CD14-positive monocyte (primary cell): ENCODE measurements around the gene BANK1. TPM values are rescaled to one million over a fixed set of nuclear protein-coding genes. Genes with fewer than 3 reads are reported as not detected.

Experiments used
- DNase-seq, 3 donors: peaks; one replicate each; pipeline ENCODE4 v3.0.0-alpha.2; 2011 to 2022
- H2AFZ ChIP-seq: 2 replicates; pipeline ENCODE4 v1.6.0; 2012; ENCODE audit warnings: mild to moderate bottlenecking, low read depth, low read length, inconsistent platforms; ENCODE audit not compliant: insufficient read depth, poor library complexity, severe bottlenecking
- H3K27ac ChIP-seq, 2 donors: 1 replicate in 1 of 2; 2 replicates in 1 of 2; pipeline ENCODE4 v1.5.1; 2012 to 2013; ENCODE audit warnings: low read length in 2 of 2, control low read depth in 1 of 2, inconsistent platforms in 1 of 2, low read depth in 1 of 2, mild to moderate bottlenecking in 1 of 2
- H3K27me3 ChIP-seq, 2 donors: one replicate each; pipeline versions ENCODE4 v1.6.0 to v1.6.1; 2011 to 2013; ENCODE audit warnings: low read length in 2 of 2; ENCODE audit not compliant: control insufficient read depth in 2 of 2, insufficient read depth in 2 of 2
- H3K36me3 ChIP-seq, 2 donors: replicated peaks in 1 of 2; 1 replicate in 1 of 2; 2 replicates in 1 of 2; pipeline versions ENCODE4 v1.5.1 to v1.6.1; 2012 to 2013; ENCODE audit warnings: low read length in 2 of 2, control low read depth in 1 of 2, inconsistent platforms in 1 of 2, mild to moderate bottlenecking in 1 of 2; ENCODE audit not compliant: insufficient read depth in 2 of 2, control insufficient read depth in 1 of 2
- H3K4me1 ChIP-seq, 2 donors: 1 replicate in 1 of 2; 2 replicates in 1 of 2; pipeline versions ENCODE4 v1.5.1 to v1.6.1; 2012 to 2013; ENCODE audit warnings: low read length in 2 of 2, control low read depth in 1 of 2, inconsistent platforms in 1 of 2, mild to moderate bottlenecking in 1 of 2, moderate library complexity in 1 of 2; ENCODE audit not compliant: insufficient read depth in 2 of 2, control insufficient read depth in 1 of 2
- H3K4me2 ChIP-seq: replicated peaks from 2 replicates; pipeline ENCODE3; 2012; ENCODE audit warnings: low read length, moderate library complexity, mild to moderate bottlenecking; ENCODE audit not compliant: poor library complexity, severe bottlenecking; ENCODE audit errors: extremely low read depth
- H3K4me3 ChIP-seq, 3 experiments: fragments of 200-600 bp in 1 of 3; sonication (generic) in 1 of 3; replicated peaks in 1 of 3; 1 replicate in 2 of 3; 2 replicates in 1 of 3; pipeline ENCODE4 v1.5.1; 2011 to 2013; ENCODE audit warnings: low read length in 3 of 3, mild to moderate bottlenecking in 3 of 3, control low read depth in 2 of 3, low read depth in 2 of 3, inconsistent platforms in 1 of 3, moderate library complexity in 1 of 3
- H3K79me2 ChIP-seq: 2 replicates; pipeline ENCODE4 v1.6.0; 2012; ENCODE audit warnings: mild to moderate bottlenecking, control low read depth, inconsistent platforms, low read length, moderate library complexity; ENCODE audit not compliant: insufficient read depth
- H3K9ac ChIP-seq: 2 replicates; pipeline ENCODE4 v1.6.0; 2017; ENCODE audit warnings: low read length, mild to moderate bottlenecking; ENCODE audit not compliant: insufficient read depth, poor library complexity, severe bottlenecking
- H3K9me3 ChIP-seq, 2 donors: replicated peaks in 1 of 2; 1 replicate in 1 of 2; 2 replicates in 1 of 2; pipeline versions ENCODE4 v1.5.1 to v1.6.1; 2012 to 2013; ENCODE audit warnings: low read length in 2 of 2, control low read depth in 1 of 2; ENCODE audit not compliant: control insufficient read depth in 1 of 2, insufficient read depth in 1 of 2
- H4K20me1 ChIP-seq: 2 replicates; pipeline ENCODE4 v1.6.0; 2012; ENCODE audit warnings: mild to moderate bottlenecking, low read length, control low read depth, moderate library complexity; ENCODE audit not compliant: insufficient read depth
- H3K27ac Mint-ChIP-seq, 7 donors: one replicate each; pipeline ENCODE4 v1.8.0; 2020; ENCODE audit warnings: mild to moderate bottlenecking in 7 of 7, mixed read lengths in 7 of 7, moderate library complexity in 6 of 7, inconsistent platforms in 2 of 7
- H3K27me3 Mint-ChIP-seq, 3 donors: one replicate each; pipeline ENCODE4 v1.8.0; 2021 to 2022; ENCODE audit warnings: low read depth in 3 of 3, mild to moderate bottlenecking in 3 of 3, mixed read lengths in 3 of 3, moderate library complexity in 3 of 3, inconsistent platforms in 1 of 3
- H3K36me3 Mint-ChIP-seq, 2 donors: one replicate each; pipeline ENCODE4 v1.8.0; 2020; ENCODE audit warnings: mixed read lengths in 2 of 2, inconsistent platforms in 1 of 2, mild to moderate bottlenecking in 1 of 2
- H3K4me1 Mint-ChIP-seq: one replicate; pipeline ENCODE4 v1.8.0; 2020; ENCODE audit warnings: mild to moderate bottlenecking, mixed read lengths
- H3K4me3 Mint-ChIP-seq, 2 donors: one replicate each; pipeline ENCODE4 v1.8.0; 2020; ENCODE audit warnings: mild to moderate bottlenecking in 2 of 2, mixed read lengths in 2 of 2, moderate library complexity in 1 of 2
- H3K9me3 Mint-ChIP-seq, 7 donors: one replicate each; pipeline ENCODE4 v1.8.0; 2020 to 2022; ENCODE audit warnings: mixed read lengths in 7 of 7, mild to moderate bottlenecking in 6 of 7, moderate library complexity in 6 of 7, inconsistent platforms in 2 of 7
- WGBS: methylation state at CpG from one replicate; pipeline ENCODE4 v1.1.5; 2013; ENCODE audit warnings: missing lambda C conversion rate; ENCODE audit not compliant: insufficient coverage; 5-methylcytosine and 5-hydroxymethylcytosine counted together
- intact Hi-C, 2 donors: fragments of 100-400 bp; cut with micrococcal nuclease; formaldehyde crosslinking; loops; one replicate each; pipeline versions ENCODE4 v1.15.0 to v1.15.1; 2023
- polyA plus RNA-seq, 3 donors: library from polyadenylated mRNA; depleted of rRNA in 1 of 3; unstranded in 2 of 3; stranded (reverse) in 1 of 3; fragments of 300-500 nt in 2 of 3; fragments of >200 nt in 1 of 3; fragmentation: Illumina TruSeq in 2 of 3; gene quantifications; 1 replicate in 2 of 3; 2 replicates in 1 of 3; pipeline ENCODE4 v1.2.3, GENCODE V29; 2012 to 2021
- TF ChIP-seq, protein P1 (sequence below): fragments of 200-600 bp; IDR thresholded peaks from one replicate; pipeline ENCODE4 v1.8.0; 2022; ENCODE audit warnings: antibody characterized with exemption, mild to moderate bottlenecking

The BANK1 gene
- polyA plus RNA-seq, 3 donors: 2.6 to 5.2 (median 2.9) TPM

DNA sequence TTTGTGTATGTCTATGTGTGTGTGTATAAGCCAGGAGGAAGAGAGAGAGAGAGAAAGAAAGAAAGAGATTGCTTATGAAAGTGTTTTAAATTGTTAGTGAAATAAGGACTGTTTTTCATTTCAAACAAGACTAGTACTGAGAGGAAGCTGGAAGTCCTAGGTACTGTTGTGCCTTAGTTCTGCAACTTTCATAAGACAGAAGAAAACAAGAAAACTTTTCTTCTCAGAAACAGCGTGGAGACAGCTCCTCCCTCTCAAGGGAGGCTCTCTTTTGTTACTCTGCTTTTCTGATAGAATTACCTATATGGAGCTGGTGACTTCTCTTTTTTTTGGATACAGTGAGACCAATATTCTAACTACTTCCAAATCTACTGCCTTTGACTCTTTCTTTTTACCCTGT lies 62.5 kb downstream of the BANK1 start:
- H2AFZ ChIP-seq: no peak overlapping the region
- H3K4me3 Mint-ChIP-seq: no peak overlapping the region
- H3K4me2 ChIP-seq: no peak overlapping the region
- H3K4me1 Mint-ChIP-seq: no peaks in the 10 kb centered on the region
- no peaks in the 10 kb centered on the region for H3K27me3 ChIP-seq
- no peak overlapping the region for H3K27ac Mint-ChIP-seq
- H3K4me3 ChIP-seq: no peak overlapping the region
- peaks cover 0 to 2% (median 0%) of the 10 kb centered on the region in 7 donors for H3K9me3 Mint-ChIP-seq
- H3K79me2 ChIP-seq: no peaks in the 10 kb centered on the region
- no peaks in the 10 kb centered on the region for H3K36me3 ChIP-seq
- no peak overlapping the region for H3K27ac ChIP-seq
- intact Hi-C loops: no loop called here
- peaks cover 2% of the 10 kb centered on the region in 2 donors for H3K36me3 Mint-ChIP-seq
- H3K27me3 Mint-ChIP-seq: peaks cover 0 to 5% (median 0%) of the 10 kb centered on the region in 3 donors
- DNase-seq: no peak
- peaks cover 0 to 1% of the 10 kb centered on the region in 2 donors for H3K9me3 ChIP-seq
- no peaks in the 10 kb centered on the region for H4K20me1 ChIP-seq
- H3K4me1 ChIP-seq: no peaks in the 10 kb centered on the region
- no CpG with 5 or more reads among the region's 1 CpG for WGBS
- no peak overlapping the region for H3K9ac ChIP-seq
- TF ChIP-seq, protein P1, sequence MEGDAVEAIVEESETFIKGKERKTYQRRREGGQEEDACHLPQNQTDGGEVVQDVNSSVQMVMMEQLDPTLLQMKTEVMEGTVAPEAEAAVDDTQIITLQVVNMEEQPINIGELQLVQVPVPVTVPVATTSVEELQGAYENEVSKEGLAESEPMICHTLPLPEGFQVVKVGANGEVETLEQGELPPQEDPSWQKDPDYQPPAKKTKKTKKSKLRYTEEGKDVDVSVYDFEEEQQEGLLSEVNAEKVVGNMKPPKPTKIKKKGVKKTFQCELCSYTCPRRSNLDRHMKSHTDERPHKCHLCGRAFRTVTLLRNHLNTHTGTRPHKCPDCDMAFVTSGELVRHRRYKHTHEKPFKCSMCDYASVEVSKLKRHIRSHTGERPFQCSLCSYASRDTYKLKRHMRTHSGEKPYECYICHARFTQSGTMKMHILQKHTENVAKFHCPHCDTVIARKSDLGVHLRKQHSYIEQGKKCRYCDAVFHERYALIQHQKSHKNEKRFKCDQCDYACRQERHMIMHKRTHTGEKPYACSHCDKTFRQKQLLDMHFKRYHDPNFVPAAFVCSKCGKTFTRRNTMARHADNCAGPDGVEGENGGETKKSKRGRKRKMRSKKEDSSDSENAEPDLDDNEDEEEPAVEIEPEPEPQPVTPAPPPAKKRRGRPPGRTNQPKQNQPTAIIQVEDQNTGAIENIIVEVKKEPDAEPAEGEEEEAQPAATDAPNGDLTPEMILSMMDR: no peak

DNA sequence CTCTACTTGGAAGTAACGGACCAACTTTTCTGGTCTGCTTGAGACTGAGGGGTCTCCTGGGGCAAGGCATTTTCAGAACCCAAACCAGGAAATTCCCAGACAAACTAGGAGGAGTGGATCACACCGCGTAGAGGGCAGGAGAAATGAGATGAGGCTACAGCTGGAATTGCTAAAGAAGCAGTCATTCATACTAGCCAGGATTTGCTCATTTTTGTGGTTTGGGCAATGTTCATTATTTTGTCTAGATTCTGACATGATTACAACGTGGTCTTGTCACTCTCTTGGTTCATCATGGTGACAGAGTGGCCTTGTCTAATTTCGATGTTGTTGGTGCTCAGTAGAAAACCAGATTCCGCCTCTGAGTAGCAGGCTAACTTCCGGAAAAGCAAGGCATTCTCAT lies 63.2 kb downstream of the BANK1 start:
- no peak for DNase-seq
- Mint-ChIP-seq H3K36me3 (peaks cover 2 to 7% of the 10 kb centered on the region in 2 donors), H3K4me3 (no peak overlapping the region)

More for the DNA sequence above, 63.2 kb downstream of the BANK1 start:
- Histone ChIP-seq H3K27ac (no peak overlapping the region), H3K79me2 (no peaks in the 10 kb centered on the region), H3K4me1 (no peaks in the 10 kb centered on the region), H3K9me3 (no peaks in the 10 kb centered on the region), H3K4me3 (no peak overlapping the region), H3K9ac (no peak overlapping the region), H2AFZ (no peak overlapping the region), H3K27me3 (no peaks in the 10 kb centered on the region), H3K36me3 (no peaks in the 10 kb centered on the region), H4K20me1 (no peaks in the 10 kb centered on the region), H3K4me2 (no peak overlapping the region)
- TF ChIP-seq, protein P1: no peak
- 91% methylated on average over 6 of the region's 7 CpGs for WGBS
- H3K27ac Mint-ChIP-seq: peak overlapping the region in 2 of 7 donors; percentile 3 to 14
- H3K27me3 Mint-ChIP-seq: peaks cover 0 to 3% (median 0%) of the 10 kb centered on the region in 3 donors
- no peaks in the 10 kb centered on the region for H3K4me1 Mint-ChIP-seq
- intact Hi-C loops: no loop called here
- peaks cover 0 to 2% (median 0%) of the 10 kb centered on the region in 7 donors for H3K9me3 Mint-ChIP-seq
